Stimulated activated CD8-positive, alpha-beta memory T cell treated with anti-CD3 and anti-CD28 coated beads, Interleukin-2, amount 100 ng/mL, for 1 hour (primary cell): ENCODE measurements around the gene KLK12.

Experiments used
- DNase-seq, 2 donors: peaks; one replicate each; pipeline ENCODE4 v3.0.0-alpha.2; 2020; ENCODE audit warnings: low read depth in 2 of 2

KLK12 gene

DNA sequence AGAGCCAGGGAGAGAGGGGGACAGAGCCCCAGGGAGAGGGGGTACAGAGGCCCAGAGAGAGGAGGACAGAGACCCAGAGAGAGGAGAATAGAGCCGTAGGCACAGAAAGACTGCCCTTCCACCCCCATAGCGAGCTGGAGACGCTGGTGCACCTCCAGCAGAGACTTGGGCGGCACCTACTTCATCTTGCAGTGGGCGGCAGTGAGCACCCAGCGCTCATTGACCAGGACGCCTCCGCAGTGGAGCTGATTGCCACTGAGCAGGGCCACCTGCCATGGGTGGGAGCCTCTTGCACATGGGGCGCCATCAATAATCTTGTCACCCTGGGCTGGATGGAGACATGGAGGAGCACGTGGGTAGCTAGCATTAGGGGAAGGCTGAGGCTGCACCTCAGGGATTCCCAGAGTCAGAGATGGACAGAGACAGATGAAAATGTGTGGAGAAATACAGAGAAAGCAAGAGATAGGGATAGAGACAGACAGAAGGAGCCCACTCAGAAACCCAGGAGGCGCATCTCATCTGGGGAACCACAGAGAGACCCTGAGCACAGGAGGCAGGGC lies 53.1 kb downstream of the KLK12 start:
- DNase-seq = no peak

DNA sequence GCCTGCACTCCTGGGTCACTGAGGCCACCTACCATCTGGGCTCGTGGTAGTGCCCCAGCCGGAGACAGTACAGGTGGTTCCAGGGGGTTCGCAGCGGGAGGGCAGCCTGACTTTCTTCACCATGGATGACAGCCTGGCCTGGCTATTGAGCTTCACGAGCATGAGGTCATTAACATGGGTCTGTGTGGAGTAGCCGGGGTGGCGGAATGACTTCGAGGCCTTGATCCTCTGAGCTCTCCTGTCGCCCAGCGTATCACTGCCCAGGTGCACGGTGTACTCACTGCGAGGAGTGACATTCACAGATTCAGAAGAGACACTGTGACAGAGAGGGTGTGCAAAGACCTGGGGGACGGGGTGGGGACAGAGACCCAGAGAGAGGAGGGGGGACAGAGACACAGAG lies 54.6 kb downstream of the KLK12 start:
- DNase-seq = no peak

DNA sequence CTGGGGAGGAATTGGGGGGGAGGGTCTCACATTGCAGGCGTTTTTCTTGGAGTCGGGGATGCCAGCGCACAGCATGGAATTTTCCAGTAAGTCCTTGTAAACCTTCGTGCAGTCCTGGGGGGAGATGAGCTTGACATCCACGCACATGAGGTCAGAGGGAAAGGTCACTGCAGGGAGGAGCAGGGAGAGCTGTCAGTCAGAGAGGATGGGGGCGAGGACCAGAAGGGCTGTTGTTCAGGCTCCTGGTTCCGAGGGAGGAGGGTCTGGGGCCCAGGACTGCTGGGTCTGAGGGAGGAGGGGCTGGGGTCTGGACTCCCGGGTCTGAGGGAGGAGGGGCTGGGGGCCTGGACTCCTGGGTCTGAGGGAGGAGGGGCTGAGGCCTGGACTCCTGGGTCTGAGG lies 55.0 kb downstream of the KLK12 start:
- DNase-seq = no peak
